Ureter (tissue), 1 donor: ENCODE measurements around the gene CSNK2A2. TPM values are rescaled to one million over a fixed set of nuclear protein-coding genes. Genes with fewer than 3 reads are reported as not detected.

ENCODE experiments used
- DNase-seq: peaks from one replicate; pipeline ENCODE4 v3.0.0-alpha.2; 2020; ENCODE audit warnings: low spot score
- total RNA-seq: library from RNA; stranded (reverse); gene quantifications from one replicate; pipeline ENCODE4 v1.2.4, GENCODE V29; 2023
- donor health status: DM: yes; HTN: yes; CAD: no.

The CSNK2A2 gene
- 64.1 TPM for total RNA-seq

- peak; percentile 65 for DNase-seq
These were observed at the start of gene CSNK2A2 for GRCh38 chr16:58198022-58198683. CSNK2A2 (minus strand) TSS chr16:58198106; CDS start chr16:58197736, 370 bp downstream.

- DNase-seq: no peak
These were observed 45.7 kb upstream of the CSNK2A2 start for GRCh38 chr16:58243528-58244004.

GRCh38 chr16:58236831-58237230, 38.9 kb upstream of the CSNK2A2 start:
- DNase-seq: no peak

- peak; percentile 59 for DNase-seq
These were observed 38.4 kb upstream of the CSNK2A2 start for GRCh38 chr16:58236231-58236690.

- DNase-seq: no peak
These were observed 37.8 kb upstream of the CSNK2A2 start for GRCh38 chr16:58235663-58236062.

- DNase-seq: no peak
These were observed 37.1 kb upstream of the CSNK2A2 start for GRCh38 chr16:58234831-58235595.

- no peak for DNase-seq
These were observed 32.4 kb upstream of the CSNK2A2 start for GRCh38 chr16:58230259-58230658.

GRCh38 chr16:58226790-58227189, 28.9 kb upstream of the CSNK2A2 start:
- DNase-seq: no peak

- DNase-seq: no peak
These were observed 28.2 kb upstream of the CSNK2A2 start for GRCh38 chr16:58225965-58226602.

GRCh38 chr16:58222532-58223316, 24.8 kb upstream of the CSNK2A2 start:
- DNase-seq: peak; percentile 70

GRCh38 chr16:58219432-58219831, 21.5 kb upstream of the CSNK2A2 start:
- no peak for DNase-seq

- DNase-seq: no peak
These were observed 20.9 kb upstream of the CSNK2A2 start for GRCh38 chr16:58218786-58219185.

- no peak for DNase-seq
These were observed 19.5 kb upstream of the CSNK2A2 start for GRCh38 chr16:58217311-58217925.

GRCh38 chr16:58212824-58213655, 15.1 kb upstream of the CSNK2A2 start:
- DNase-seq: no peak

GRCh38 chr16:58211846-58212245, 13.9 kb upstream of the CSNK2A2 start:
- no peak for DNase-seq

GRCh38 chr16:58211245-58211644, 13.3 kb upstream of the CSNK2A2 start:
- DNase-seq: no peak

- DNase-seq: no peak
These were observed 7.5 kb upstream of the CSNK2A2 start for GRCh38 chr16:58205276-58206036.

- DNase-seq: no peak
These were observed 3.3 kb upstream of the CSNK2A2 start for GRCh38 chr16:58201163-58201562.

GRCh38 chr16:58200004-58200797, 2.3 kb upstream of the CSNK2A2 start:
- DNase-seq: no peak
